HG02623 (cell line): ENCODE results near the gene ZFHX3.
"Not testable (repeated sequence)": the region's sequence is repeated elsewhere in the genome, so short reads cannot be mapped to it uniquely, and the experiment has no call there.

Experiments
- ATAC-seq: cut with Tn5 transposase; IDR thresholded peaks from one replicate; pipeline ENCODE4 v1.9.1; 2021; ENCODE audit warnings: moderate library complexity; ENCODE audit not compliant: unreplicated experiment

ZFHX3 gene

GRCh38 chr16:73047536-73048291 is at the start of gene ZFHX3:
TSS of gene ZFHX3 (minus strand) at chr16:73048128. CDS start at chr16:72960145, 87,983 bp downstream.
- ATAC-seq = peak; percentile 74

GRCh38 chr16:73096510-73096909 is 48.6 kb upstream of the ZFHX3 start:
- no peak for ATAC-seq

- ATAC-seq = no peak
Measured at GRCh38 chr16:73095885-73096421, 48.0 kb upstream of the ZFHX3 start.

- ATAC-seq = no peak
Measured at GRCh38 chr16:73095142-73095820, 47.4 kb upstream of the ZFHX3 start.

- no peak for ATAC-seq
Measured at GRCh38 chr16:73094371-73094770, 46.4 kb upstream of the ZFHX3 start.

- ATAC-seq = no peak
Measured at GRCh38 chr16:73093146-73094144, 45.5 kb upstream of the ZFHX3 start.

- ATAC-seq = no peak
Measured at GRCh38 chr16:73092236-73092781, 44.4 kb upstream of the ZFHX3 start.

GRCh38 chr16:73091174-73091573 is 43.2 kb upstream of the ZFHX3 start:
- ATAC-seq = no peak

GRCh38 chr16:73089420-73089819 is 41.5 kb upstream of the ZFHX3 start:
- ATAC-seq = no peak

- no peak for ATAC-seq
Measured at GRCh38 chr16:73086108-73086507, 38.2 kb upstream of the ZFHX3 start.

- no peak for ATAC-seq
Measured at GRCh38 chr16:73083271-73083670, 35.3 kb upstream of the ZFHX3 start.

- ATAC-seq = not testable (repeated sequence)
Measured at GRCh38 chr16:73082634-73083051, 34.7 kb upstream of the ZFHX3 start.

- ATAC-seq = no peak
Measured at GRCh38 chr16:73080931-73081330, 33.0 kb upstream of the ZFHX3 start.

- ATAC-seq = no peak
Measured at GRCh38 chr16:73076324-73076810, 28.4 kb upstream of the ZFHX3 start.

GRCh38 chr16:73074382-73074781 is 26.5 kb upstream of the ZFHX3 start:
- ATAC-seq = no peak

GRCh38 chr16:73072051-73072450 is 24.1 kb upstream of the ZFHX3 start:
- not testable (repeated sequence) for ATAC-seq

- ATAC-seq = no peak
Measured at GRCh38 chr16:73071131-73071940, 23.4 kb upstream of the ZFHX3 start.

GRCh38 chr16:73069581-73070262 is 21.8 kb upstream of the ZFHX3 start:
- no peak for ATAC-seq
